ENCODE data around the gene ALMS1. TPM values are rescaled to one million over a fixed set of nuclear protein-coding genes. Genes with fewer than 3 reads are reported as not detected.
"Not testable (repeated sequence)": the region's sequence is repeated elsewhere in the genome, so short reads cannot be mapped to it uniquely, and the experiment has no call there.

ALMS1 gene
- total RNA-seq, 1 donor from 2014 or later: 12.8 TPM

GRCh38 chr2:73642338-73643018 lies 256.8 kb downstream of the ALMS1 start, which contains the start of gene NAT8:
TSS of gene NAT8 (minus strand) at chr2:73642422. CDS start at chr2:73641628, 794 bp downstream.
- H3K4me1 ChIP-seq: no peaks in the 10 kb centered on the region
- TF ChIP-seq, protein P1, sequence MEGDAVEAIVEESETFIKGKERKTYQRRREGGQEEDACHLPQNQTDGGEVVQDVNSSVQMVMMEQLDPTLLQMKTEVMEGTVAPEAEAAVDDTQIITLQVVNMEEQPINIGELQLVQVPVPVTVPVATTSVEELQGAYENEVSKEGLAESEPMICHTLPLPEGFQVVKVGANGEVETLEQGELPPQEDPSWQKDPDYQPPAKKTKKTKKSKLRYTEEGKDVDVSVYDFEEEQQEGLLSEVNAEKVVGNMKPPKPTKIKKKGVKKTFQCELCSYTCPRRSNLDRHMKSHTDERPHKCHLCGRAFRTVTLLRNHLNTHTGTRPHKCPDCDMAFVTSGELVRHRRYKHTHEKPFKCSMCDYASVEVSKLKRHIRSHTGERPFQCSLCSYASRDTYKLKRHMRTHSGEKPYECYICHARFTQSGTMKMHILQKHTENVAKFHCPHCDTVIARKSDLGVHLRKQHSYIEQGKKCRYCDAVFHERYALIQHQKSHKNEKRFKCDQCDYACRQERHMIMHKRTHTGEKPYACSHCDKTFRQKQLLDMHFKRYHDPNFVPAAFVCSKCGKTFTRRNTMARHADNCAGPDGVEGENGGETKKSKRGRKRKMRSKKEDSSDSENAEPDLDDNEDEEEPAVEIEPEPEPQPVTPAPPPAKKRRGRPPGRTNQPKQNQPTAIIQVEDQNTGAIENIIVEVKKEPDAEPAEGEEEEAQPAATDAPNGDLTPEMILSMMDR (IDR thresholded peaks at IDR 0.05): no peak
- no peak for DNase-seq (ENCODE audit: low spot score in 2 of 2)
- no peaks in the 10 kb centered on the region for H3K36me3 ChIP-seq
- no peaks in the 10 kb centered on the region for H3K9me3 ChIP-seq
- no peaks in the 10 kb centered on the region for H3K27me3 ChIP-seq
- no peak within 1 kb of the TSS for H3K27ac ChIP-seq
- intact Hi-C loops (cut with DNase I): no loop called here
- H3K4me3 ChIP-seq: no peak within 1 kb of the TSS

- H3K4me3 ChIP-seq; DNase-seq (ENCODE audit: low spot score in 2 of 2); H3K9me3 ChIP-seq; H3K36me3 ChIP-seq; H3K4me1 ChIP-seq; intact Hi-C loops (cut with DNase I); H3K27me3 ChIP-seq; H3K27ac ChIP-seq: not testable (repeated sequence)
These were observed 262.1 kb downstream of the ALMS1 start for GRCh38 chr2:73647690-73648089.

DNA sequence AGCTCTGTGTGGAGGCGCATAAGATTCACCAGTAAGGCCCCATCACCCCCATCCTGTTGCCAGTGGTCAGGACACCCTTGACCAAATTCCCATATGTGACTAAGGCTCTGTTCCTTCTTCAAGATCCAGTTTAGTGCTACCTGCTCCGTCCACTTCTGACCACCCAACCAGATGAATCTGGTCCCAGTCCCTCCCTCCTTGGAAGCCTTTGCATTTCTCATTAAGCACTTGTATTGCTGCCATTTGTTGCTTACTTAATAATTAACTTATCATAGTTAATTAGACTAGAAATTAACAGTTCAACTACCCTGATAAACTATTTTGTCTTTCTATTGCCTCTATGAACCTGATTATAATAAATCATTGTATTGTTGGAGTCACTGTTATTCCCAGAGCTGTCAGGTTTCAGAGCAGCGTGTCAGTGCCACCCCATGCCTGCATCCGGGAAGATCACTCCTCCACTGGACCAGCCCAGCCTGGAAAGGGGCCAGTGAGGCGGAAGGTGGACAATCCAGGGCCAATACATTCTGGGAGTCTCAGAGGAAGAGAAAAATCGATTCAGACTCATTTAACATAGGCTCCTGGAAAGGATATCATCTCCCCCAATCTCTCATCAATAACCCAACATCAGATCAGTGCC lies 266.1 kb downstream of the ALMS1 start:
- H3K4me3 ChIP-seq: no peak overlapping the region
- H3K27me3 ChIP-seq: no peaks in the 10 kb centered on the region
- no peak for DNase-seq (ENCODE audit: low spot score in 2 of 2)
- no peaks in the 10 kb centered on the region for H3K36me3 ChIP-seq
- intact Hi-C loops (cut with DNase I): no loop called here
- TF ChIP-seq, protein P1 (IDR thresholded peaks at IDR 0.05): no peak
- no peaks in the 10 kb centered on the region for H3K9me3 ChIP-seq
- H3K27ac ChIP-seq: no peak overlapping the region
- no peaks in the 10 kb centered on the region for H3K4me1 ChIP-seq

- Histone ChIP-seq H3K9me3 (no peaks in the 10 kb centered on the region), H3K36me3 (no peaks in the 10 kb centered on the region), H3K27me3 (no peaks in the 10 kb centered on the region), H3K4me1 (no peaks in the 10 kb centered on the region), H3K27ac (no peak overlapping the region), H3K4me3 (no peak overlapping the region)
- TF ChIP-seq, protein P1 (IDR thresholded peaks at IDR 0.05): no peak
- intact Hi-C loops (cut with DNase I): no loop called here
- no peak for DNase-seq (ENCODE audit: low spot score in 2 of 2)
These were observed 266.7 kb downstream of the ALMS1 start for GRCh38 chr2:73652348-73652747.

- no peaks in the 10 kb centered on the region for H3K4me1 ChIP-seq
- H3K9me3 ChIP-seq: no peaks in the 10 kb centered on the region
These were observed 268.5 kb downstream of the ALMS1 start for GRCh38 chr2:73654175-73654574.

More at GRCh38 chr2:73654175-73654574, 268.5 kb downstream of the ALMS1 start:
- no peak for DNase-seq (ENCODE audit: low spot score in 2 of 2)
- TF ChIP-seq, protein P1 (IDR thresholded peaks at IDR 0.05): no peak
- intact Hi-C loops (cut with DNase I): no loop called here
- no peaks in the 10 kb centered on the region for H3K27me3 ChIP-seq
- H3K27ac ChIP-seq: no peak overlapping the region
- no peak overlapping the region for H3K4me3 ChIP-seq
- H3K36me3 ChIP-seq: no peaks in the 10 kb centered on the region

Other genes with a start within 250 kb of the ALMS1 start
- not detected for gene NOTO, start 183.3 kb upstream of the ALMS1 start, total RNA-seq
- 10.1 TPM for gene SMYD5, start 171.6 kb upstream of the ALMS1 start, total RNA-seq
- gene PRADC1, start 152.6 kb upstream of the ALMS1 start, total RNA-seq: 77.0 TPM
- 226 TPM for gene CCT7, start 151.5 kb upstream of the ALMS1 start, total RNA-seq
- gene FBXO41, start 101.4 kb upstream of the ALMS1 start, total RNA-seq: 5.2 TPM
- gene EGR4, start 92.3 kb upstream of the ALMS1 start, total RNA-seq: not detected